Measurements from ENCODE around the gene NECTIN3.

NECTIN3 gene, protein sequence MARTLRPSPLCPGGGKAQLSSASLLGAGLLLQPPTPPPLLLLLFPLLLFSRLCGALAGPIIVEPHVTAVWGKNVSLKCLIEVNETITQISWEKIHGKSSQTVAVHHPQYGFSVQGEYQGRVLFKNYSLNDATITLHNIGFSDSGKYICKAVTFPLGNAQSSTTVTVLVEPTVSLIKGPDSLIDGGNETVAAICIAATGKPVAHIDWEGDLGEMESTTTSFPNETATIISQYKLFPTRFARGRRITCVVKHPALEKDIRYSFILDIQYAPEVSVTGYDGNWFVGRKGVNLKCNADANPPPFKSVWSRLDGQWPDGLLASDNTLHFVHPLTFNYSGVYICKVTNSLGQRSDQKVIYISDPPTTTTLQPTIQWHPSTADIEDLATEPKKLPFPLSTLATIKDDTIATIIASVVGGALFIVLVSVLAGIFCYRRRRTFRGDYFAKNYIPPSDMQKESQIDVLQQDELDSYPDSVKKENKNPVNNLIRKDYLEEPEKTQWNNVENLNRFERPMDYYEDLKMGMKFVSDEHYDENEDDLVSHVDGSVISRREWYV

DNA sequence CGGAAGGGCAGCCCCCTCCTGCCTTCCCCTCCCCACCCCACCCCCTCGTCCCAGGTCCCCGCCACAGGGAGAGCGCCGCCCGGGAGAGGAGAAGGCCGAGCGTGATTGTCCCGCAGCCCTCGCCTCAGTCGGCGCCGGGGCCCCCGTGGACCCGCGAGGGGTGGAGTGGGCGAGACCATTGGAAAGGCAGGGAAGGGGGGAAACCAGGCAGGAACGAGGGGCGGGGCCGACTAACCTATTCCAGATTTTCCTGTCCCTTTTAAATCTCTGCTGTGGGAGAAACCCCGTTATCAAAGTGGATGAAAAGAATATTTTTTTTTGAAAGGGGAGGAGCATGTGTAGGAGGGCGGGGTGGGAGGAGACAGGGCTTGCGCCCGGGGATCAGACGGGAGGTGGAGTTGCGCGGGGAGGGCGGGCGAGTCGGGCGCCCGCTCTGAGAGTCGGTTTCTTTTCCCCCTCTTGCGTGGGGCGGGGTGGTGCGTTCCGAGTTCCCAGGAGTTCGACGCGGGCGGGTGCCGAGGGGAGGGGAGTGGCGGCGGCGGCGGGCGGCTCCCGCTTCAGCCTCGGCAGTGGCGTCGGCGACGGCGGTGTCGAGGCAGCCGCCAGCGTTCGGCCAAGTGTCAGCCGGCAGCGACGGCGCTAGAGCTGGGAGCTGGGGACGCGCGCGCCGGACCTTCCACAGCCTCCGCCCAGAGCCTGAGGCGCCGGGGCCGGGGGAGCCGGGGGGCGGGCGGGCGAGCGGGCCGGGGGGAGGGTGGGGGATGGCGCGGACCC lies at the start of gene NECTIN3:
Gene NECTIN3 (plus strand): TSS at position 560 of the 774 bp plus-strand sequence. CDS start 202 bp downstream, at position 762.
- peak; percentile 77 to 89 (median 78) for DNase-seq

DNA sequence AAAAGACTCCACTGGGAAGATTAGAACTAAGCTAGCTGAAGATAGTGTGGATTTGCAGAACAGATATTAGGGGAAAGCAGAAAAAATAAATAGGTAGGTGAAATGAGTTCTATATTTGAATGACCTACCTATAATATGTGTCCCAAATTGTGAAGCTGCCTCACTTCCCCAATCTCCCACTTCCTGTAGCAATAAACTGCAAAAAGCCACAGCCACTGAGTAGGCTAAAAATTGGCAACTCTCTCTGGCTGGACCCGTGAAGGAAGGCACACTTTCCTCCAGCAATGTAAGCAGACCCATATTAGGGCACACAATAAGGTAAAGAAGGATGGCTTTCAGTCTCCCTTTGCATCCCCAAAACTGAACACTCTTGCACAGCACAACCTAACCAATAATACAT lies 43.7 kb upstream of the NECTIN3 start:
- DNase-seq: no peak

DNA sequence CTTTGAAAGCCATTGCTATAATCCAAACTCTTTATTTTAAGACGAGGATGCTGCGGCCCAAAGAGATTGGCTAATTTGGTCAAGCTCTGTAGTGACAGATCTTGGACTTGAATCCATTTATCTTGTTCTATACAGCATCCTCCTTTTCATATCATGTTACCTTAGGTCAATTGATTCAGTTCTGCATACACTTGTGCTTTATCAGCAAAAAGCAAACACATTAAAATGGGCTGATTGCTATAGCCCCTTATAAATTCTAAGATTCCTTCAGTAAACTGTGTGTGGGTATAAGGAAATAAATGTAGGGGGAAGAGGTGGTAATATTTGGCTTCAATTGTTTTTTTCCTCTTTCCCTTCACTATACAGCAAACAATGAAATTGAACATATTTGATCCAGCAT lies 40.1 kb upstream of the NECTIN3 start:
- no peak for DNase-seq

DNA sequence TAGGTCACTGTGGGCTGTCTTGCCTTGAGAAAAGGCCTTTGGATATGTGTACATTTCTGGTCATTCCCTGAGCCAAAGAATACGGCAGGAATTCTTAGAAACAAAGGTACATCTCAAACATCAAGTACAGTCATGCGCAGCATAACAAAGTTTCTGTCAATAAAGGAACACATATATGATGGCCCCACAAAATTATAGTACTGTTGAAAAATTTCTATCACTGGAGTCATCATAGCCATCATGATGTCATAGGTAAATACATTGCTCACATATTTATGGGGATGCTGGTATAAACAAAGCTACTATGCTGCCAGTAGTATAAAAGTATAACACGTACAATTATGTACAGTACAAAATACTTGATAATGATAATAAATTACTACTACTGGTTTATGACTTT lies 38.9 kb upstream of the NECTIN3 start:
- DNase-seq: no peak

- DNase-seq: no peak
These were observed 38.1 kb upstream of the NECTIN3 start for GRCh38 chr3:111033470-111034050.

GRCh38 chr3:111035316-111035715 lies 36.3 kb upstream of the NECTIN3 start:
- no peak for DNase-seq

DNA sequence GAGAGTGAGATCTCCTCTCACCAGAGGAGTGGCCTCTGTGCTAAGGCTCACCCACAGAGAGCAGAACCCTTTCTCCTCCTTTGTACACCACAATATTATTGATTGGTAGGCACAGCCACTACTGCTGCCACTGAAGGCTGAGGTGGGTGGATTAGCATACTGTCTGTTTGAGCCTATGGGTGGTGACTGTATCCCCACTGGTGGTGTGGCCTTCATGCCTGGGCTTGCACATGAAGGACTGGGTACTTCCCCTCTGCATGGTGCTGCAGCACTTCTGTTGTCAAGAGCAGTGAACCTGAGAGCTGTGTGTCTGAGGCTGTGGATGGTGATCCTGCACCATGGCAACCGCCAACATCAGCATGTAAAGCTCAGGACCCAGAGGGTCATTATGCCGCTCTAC lies 35.7 kb upstream of the NECTIN3 start:
- DNase-seq: no peak

- DNase-seq: no peak
These were observed 30.7 kb upstream of the NECTIN3 start for GRCh38 chr3:111040959-111041358.

DNA sequence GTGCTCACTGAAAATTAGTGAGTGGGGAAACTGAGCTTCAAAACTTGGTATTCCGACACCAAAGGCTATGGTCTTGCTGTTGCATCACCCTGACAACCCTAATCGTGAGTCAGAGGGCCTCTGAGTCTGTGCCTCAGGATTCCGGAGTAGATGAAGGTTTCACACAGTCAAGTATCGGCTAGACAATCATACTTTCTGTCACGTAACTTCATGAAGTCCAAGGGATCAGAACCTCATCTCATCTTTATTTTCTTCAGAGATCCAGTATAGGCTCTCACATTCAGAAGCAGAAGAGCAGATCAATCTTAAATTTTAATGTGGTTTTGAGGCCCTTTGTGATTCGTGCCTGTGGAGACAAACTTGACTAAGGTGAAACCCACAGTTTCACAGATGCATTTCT lies 26.1 kb upstream of the NECTIN3 start:
- DNase-seq: no peak

DNA sequence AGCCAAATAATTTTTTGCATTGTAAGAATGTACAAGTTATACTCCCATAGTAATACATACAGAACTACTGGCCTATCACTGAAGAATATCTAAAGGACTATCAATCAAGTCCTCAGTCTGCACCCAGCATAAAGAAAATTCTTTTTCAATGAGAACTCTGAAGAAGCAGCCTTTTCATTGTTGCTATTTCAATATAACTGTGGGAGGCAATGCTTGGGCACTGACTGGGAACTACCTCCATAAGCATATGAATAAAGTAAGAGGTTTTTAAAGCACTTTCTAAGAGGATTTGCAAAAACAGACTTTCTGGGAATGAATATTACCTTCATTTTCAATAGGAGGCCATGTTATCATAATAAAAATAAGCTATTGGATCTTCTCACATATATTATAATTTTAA lies 24.6 kb upstream of the NECTIN3 start:
- no peak for DNase-seq

- no peak for DNase-seq
These were observed 23.7 kb upstream of the NECTIN3 start for GRCh38 chr3:111047812-111048435.

DNA sequence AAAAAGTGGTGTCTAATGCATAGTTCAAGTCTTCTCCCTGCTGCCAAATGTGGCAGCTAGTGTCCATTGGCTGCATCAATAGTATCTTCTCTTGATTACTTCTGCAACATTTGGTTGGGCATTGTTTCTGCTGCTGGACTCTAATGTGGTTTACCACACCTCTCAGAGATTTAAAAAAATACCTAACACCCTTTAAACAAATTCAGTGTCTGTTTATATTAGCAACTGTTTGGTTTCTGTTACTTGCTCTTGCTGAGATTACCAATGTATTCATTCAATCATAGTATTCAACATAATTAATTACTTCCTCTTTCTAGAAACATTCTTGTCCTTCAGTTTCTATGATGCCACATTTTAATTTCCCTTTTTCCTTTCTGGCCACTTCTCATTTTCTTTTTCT lies 20.3 kb upstream of the NECTIN3 start:
- peak in 1 of 3 donors; percentile 19 for DNase-seq

- no peak for DNase-seq
These were observed 3.0 kb upstream of the NECTIN3 start for GRCh38 chr3:111068574-111068973.

- DNase-seq: peak; percentile 13 to 21 (median 20)
These were observed 1.4 kb upstream of the NECTIN3 start for GRCh38 chr3:111069974-111070771.

DNA sequence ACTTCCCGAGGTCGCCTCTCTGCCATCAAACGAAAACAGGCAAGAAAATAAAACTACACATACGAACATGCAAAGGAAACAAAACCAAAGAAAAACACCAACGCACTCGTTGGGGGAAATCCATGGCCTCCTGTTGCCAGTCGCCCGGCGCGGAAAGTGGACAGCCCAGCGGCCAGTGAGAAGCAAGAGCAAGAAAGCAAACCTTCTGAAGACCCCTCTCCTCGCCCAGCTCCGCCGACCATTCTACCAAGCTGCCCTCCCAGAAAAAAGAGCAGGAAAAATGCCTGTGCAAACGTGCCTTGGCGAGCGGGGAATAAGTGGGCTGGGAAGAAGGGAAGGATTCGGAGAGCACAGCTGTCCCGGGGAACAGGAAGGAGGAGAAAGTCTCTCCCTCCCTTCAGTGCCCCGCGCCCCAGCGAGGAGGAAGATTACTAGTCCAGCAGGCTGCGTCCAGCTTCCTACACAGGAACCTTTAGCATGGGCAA lies 802 bp upstream of the NECTIN3 start:
- DNase-seq: peak; percentile 44 to 64 (median 60)

DNA sequence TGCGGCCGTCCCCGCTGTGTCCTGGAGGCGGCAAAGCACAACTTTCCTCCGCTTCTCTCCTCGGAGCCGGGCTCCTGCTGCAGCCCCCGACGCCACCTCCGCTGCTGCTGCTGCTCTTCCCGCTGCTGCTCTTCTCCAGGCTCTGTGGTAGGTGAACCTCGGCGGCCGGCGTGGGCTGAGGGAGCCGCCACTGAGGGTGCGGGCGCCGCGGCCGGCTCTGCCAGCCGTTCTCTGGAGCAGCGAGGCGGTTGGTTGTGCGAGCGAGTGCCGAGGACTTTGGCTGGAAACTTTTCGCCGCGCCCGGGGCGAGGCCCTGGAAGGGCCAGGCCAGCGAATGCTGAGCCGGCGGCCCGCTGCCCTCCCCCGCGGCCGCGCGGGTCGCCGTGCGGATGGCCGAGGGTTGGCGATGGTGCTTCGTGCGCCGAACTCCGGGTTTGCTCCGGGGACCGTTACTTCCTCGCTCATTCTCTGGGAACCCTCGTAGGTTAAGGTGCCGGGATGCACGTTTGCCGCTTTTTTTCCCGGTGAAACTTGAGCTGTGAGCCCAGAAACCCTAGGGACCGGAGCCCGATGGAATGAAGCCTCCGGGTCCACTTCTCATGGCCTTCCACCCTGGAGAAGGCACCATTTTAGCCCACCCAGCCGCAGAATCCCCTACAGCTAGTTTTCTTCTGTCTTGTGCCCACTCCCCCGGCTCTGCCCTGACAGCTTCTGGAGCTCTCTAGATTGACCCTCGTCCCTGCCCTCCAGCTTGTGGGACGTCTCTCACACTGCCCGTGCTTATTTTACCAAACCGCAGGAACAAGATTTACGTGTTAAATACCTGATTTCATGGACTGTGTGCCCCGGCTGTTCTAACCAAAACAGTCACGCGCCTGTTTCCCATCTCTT lies 660 bp downstream of the NECTIN3 start:
- peak in 2 of 3 donors; percentile 19 to 42 for DNase-seq

DNA sequence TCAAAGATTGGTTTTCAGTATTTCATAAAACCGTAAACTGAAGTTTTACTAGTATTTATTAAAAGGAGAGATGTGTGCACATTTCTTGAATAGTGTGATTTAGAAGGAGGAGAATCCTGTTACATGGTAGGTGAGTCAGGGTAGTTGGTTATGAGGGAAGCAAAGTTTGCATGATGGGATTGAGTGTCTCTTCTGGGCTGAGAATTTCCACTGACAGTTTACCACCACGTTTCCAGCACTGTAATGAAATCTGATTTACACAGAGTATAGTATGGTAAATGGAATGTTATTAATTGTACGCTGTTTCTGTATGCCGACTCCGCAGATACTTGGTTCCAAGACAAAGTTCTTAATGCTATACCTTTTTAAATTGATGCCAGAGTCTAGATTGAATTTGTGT lies 1.6 kb downstream of the NECTIN3 start:
- DNase-seq: no peak

GRCh38 chr3:111076732-111077131 lies 5.1 kb downstream of the NECTIN3 start:
- DNase-seq: no peak

GRCh38 chr3:111077369-111077768 lies 5.8 kb downstream of the NECTIN3 start:
- DNase-seq: no peak

- peak; percentile 13 to 45 (median 40) for DNase-seq
These were observed 8.8 kb downstream of the NECTIN3 start for GRCh38 chr3:111080413-111080812.
